Adrenal gland (tissue), 12 donors: ENCODE results near the gene ZNF550. TPM values are rescaled to one million over a fixed set of nuclear protein-coding genes. Genes with fewer than 3 reads are reported as not detected.

ENCODE experiments used
- polyA plus RNA-seq, 3 donors: library from polyadenylated mRNA; stranded (reverse); fragments of 200-250 nt in 2 of 3; fragments of 350-450 nt in 1 of 3; fragmentation: Illumina TruSeq in 1 of 3; extraction: RNeasy Lipid Tissue Mini Kit (QIAGEN cat#74804) in 1 of 3; gene quantifications; one replicate each; pipeline ENCODE4 v1.2.3, GENCODE V29; 2013 to 2014
- total RNA-seq, 9 donors: library from RNA; depleted of rRNA in 4 of 9; stranded (reverse); fragments of >200 nt in 4 of 9; fragments of 120-200 nt in 1 of 9; fragmentation: NEBNext Ultra II Directional in 1 of 9; extraction: Animal tissue kit (Norgen Biotek cat#: 25700) in 1 of 9; gene quantifications; one replicate each; pipeline versions ENCODE4 v1.1.0 to v1.2.4, GENCODE V29; 2013 to 2023
- donor health status: healthy with polysubstance abuse.
- donor health status: Bipolar disorder and iron deficiency.
- donor health status: DM: yes; HTN: yes; CAD: no.
- donor health status: DM: no; HTN: no; CAD: no.
- donor health status: DM: no; HTN: no; CAD: no.
- donor health status: DM: yes; HTN: yes; CAD: no.

ZNF550 gene
- total and polyA plus RNA-seq, 12 donors = 2.7 to 13.3 (median 6.9) TPM

Other genes with a start within 250 kb of the ZNF550 start
- gene ZNF543, start 239.4 kb downstream of the ZNF550 start, total RNA-seq = 10 to 100 TPM in 5 of 9 donors, 1 to 10 TPM in 4; 7.2 to 17.8 (median 10.4) TPM
- gene ZNF543, start 239.4 kb downstream of the ZNF550 start, polyA plus RNA-seq = 1 to 10 TPM; 1.1 to 2.4 (median 1.9) TPM
- gene ZNF304, start 208.6 kb downstream of the ZNF550 start, total RNA-seq = 10 to 100 TPM in 7 of 9 donors, 1 to 10 TPM in 2; 8.1 to 14.3 (median 12.4) TPM
- 1 to 10 TPM; 4.0 to 8.3 (median 5.2) TPM for gene ZNF304, start 208.6 kb downstream of the ZNF550 start, polyA plus RNA-seq
- gene TRAPPC2B, start 196.3 kb downstream of the ZNF550 start, total RNA-seq = 10 to 100 TPM; 12.6 to 42.5 (median 21.6) TPM
- 10 to 100 TPM; 24.9 to 72.8 (median 40.5) TPM for gene TRAPPC2B, start 196.3 kb downstream of the ZNF550 start, polyA plus RNA-seq
- 1 to 10 TPM; 1.1 to 9.8 (median 4.5) TPM for gene ZNF547, start 196.3 kb downstream of the ZNF550 start, total RNA-seq
- 10 to 100 TPM in 1 of 3 donors, 1 to 10 TPM in 2; 2.1 to 10.9 (median 5.3) TPM for gene ZNF547, start 196.3 kb downstream of the ZNF550 start, polyA plus RNA-seq
- gene ZNF548, start 170.0 kb downstream of the ZNF550 start, total RNA-seq = 10 to 100 TPM in 8 of 9 donors, 1 to 10 TPM in 1; 8.5 to 21.7 (median 17.3) TPM
- 10 to 100 TPM in 1 of 3 donors, 1 to 10 TPM in 2; 4.6 to 10.0 (median 8.1) TPM for gene ZNF548, start 170.0 kb downstream of the ZNF550 start, polyA plus RNA-seq
- 10 to 100 TPM in 5 of 9 donors, 1 to 10 TPM in 4; 3.6 to 16.5 (median 10.6) TPM for gene ZNF17, start 148.7 kb downstream of the ZNF550 start, total RNA-seq
- gene ZNF17, start 148.7 kb downstream of the ZNF550 start, polyA plus RNA-seq = 1 to 10 TPM; 2.8 to 5.5 (median 4.7) TPM
- 10 to 100 TPM in 5 of 9 donors, 1 to 10 TPM in 4; 3.0 to 26.3 (median 12.3) TPM for gene ZNF749, start 124.5 kb downstream of the ZNF550 start, total RNA-seq
- 10 to 100 TPM in 1 of 3 donors, 1 to 10 TPM in 2; 2.3 to 13.1 (median 2.5) TPM for gene ZNF749, start 124.5 kb downstream of the ZNF550 start, polyA plus RNA-seq
- gene VN1R1, start 102.7 kb downstream of the ZNF550 start, total RNA-seq = 1 to 10 TPM in 4 of 9 donors, under 1 TPM in 5; 0.26 to 3.0 (median 0.86) TPM
- 1 to 10 TPM in 1 of 3 donors, under 1 TPM in 1, not detected in 1; 0.40 to 1.2 TPM for gene VN1R1, start 102.7 kb downstream of the ZNF550 start, polyA plus RNA-seq
- gene ZNF772, start 82.3 kb downstream of the ZNF550 start, total RNA-seq = 10 to 100 TPM; 14.9 to 27.9 (median 19.4) TPM
- 1 to 10 TPM; 1.4 to 9.1 (median 2.9) TPM for gene ZNF772, start 82.3 kb downstream of the ZNF550 start, polyA plus RNA-seq
- gene ZNF419, start 72.1 kb downstream of the ZNF550 start, total RNA-seq = 10 to 100 TPM in 8 of 9 donors, 1 to 10 TPM in 1; 5.0 to 16.5 (median 14.0) TPM
- gene ZNF419, start 72.1 kb downstream of the ZNF550 start, polyA plus RNA-seq = 10 to 100 TPM in 2 of 3 donors, 1 to 10 TPM in 1; 9.0 to 13.0 (median 12.9) TPM
- 10 to 100 TPM in 8 of 9 donors, 1 to 10 TPM in 1; 9.0 to 21.9 (median 11.9) TPM for gene ZNF773, start 59.9 kb downstream of the ZNF550 start, total RNA-seq
- gene ZNF773, start 59.9 kb downstream of the ZNF550 start, polyA plus RNA-seq = 1 to 10 TPM; 3.1 to 9.1 (median 3.9) TPM
- gene ZNF549, start 32.5 kb downstream of the ZNF550 start, total RNA-seq = 1 to 10 TPM; 2.7 to 7.9 (median 5.9) TPM
- gene ZNF549, start 32.5 kb downstream of the ZNF550 start, polyA plus RNA-seq = 1 to 10 TPM; 2.8 to 5.1 (median 2.8) TPM
- gene ZNF416, start 19.0 kb upstream of the ZNF550 start, total RNA-seq = 1 to 10 TPM; 2.1 to 7.9 (median 5.8) TPM
- 1 to 10 TPM; 1.9 to 5.3 (median 2.3) TPM for gene ZNF416, start 19.0 kb upstream of the ZNF550 start, polyA plus RNA-seq
- gene ZIK1, start 24.3 kb upstream of the ZNF550 start, total RNA-seq = 10 to 100 TPM in 1 of 9 donors, 1 to 10 TPM in 8; 2.8 to 10.5 (median 5.5) TPM
- gene ZIK1, start 24.3 kb upstream of the ZNF550 start, polyA plus RNA-seq = 1 to 10 TPM; 1.5 to 4.0 (median 1.9) TPM
- 1 to 10 TPM; 1.2 to 5.5 (median 3.1) TPM for gene ZNF530, start 40.0 kb upstream of the ZNF550 start, total RNA-seq
- 1 to 10 TPM; 1.4 to 2.0 (median 1.9) TPM for gene ZNF530, start 40.0 kb upstream of the ZNF550 start, polyA plus RNA-seq
- 10 to 100 TPM; 11.6 to 25.2 (median 22.3) TPM for gene ZNF134, start 54.4 kb upstream of the ZNF550 start, total RNA-seq
- gene ZNF134, start 54.4 kb upstream of the ZNF550 start, polyA plus RNA-seq = 10 to 100 TPM in 1 of 3 donors, 1 to 10 TPM in 2; 3.2 to 13.6 (median 4.1) TPM
- 10 to 100 TPM; 11.1 to 38.7 (median 15.3) TPM for gene ZNF211, start 73.3 kb upstream of the ZNF550 start, total RNA-seq
- 10 to 100 TPM; 10.5 to 31.1 (median 21.6) TPM for gene ZNF211, start 73.3 kb upstream of the ZNF550 start, polyA plus RNA-seq
- under 1 TPM in 1 of 9 donors, not detected in 8; 0.14 TPM for gene ZSCAN4, start 109.1 kb upstream of the ZNF550 start, total RNA-seq
- under 1 TPM in 2 of 3 donors, not detected in 1; 0.07 to 0.16 TPM for gene ZSCAN4, start 109.1 kb upstream of the ZNF550 start, polyA plus RNA-seq
- gene ZNF551, start 122.1 kb upstream of the ZNF550 start, total RNA-seq = 10 to 100 TPM in 1 of 9 donors, 1 to 10 TPM in 8; 4.8 to 10.8 (median 7.3) TPM
- gene ZNF551, start 122.1 kb upstream of the ZNF550 start, polyA plus RNA-seq = 1 to 10 TPM in 1 of 3 donors, under 1 TPM in 2; 0.88 to 4.1 (median 0.91) TPM
- 10 to 100 TPM in 2 of 9 donors, 1 to 10 TPM in 7; 2.1 to 13.1 (median 7.2) TPM for gene ZNF154, start 149.3 kb upstream of the ZNF550 start, total RNA-seq
- 10 to 100 TPM in 1 of 3 donors, 1 to 10 TPM in 2; 5.1 to 11.7 (median 5.6) TPM for gene ZNF154, start 149.3 kb upstream of the ZNF550 start, polyA plus RNA-seq
- gene ZNF671, start 167.8 kb upstream of the ZNF550 start, total RNA-seq = 10 to 100 TPM in 5 of 9 donors, 1 to 10 TPM in 4; 8.8 to 22.6 (median 11.0) TPM
- 10 to 100 TPM in 1 of 3 donors, 1 to 10 TPM in 2; 8.6 to 13.0 (median 8.6) TPM for gene ZNF671, start 167.8 kb upstream of the ZNF550 start, polyA plus RNA-seq
- gene ZNF776, start 187.0 kb upstream of the ZNF550 start, total RNA-seq = 10 to 100 TPM in 8 of 9 donors, 1 to 10 TPM in 1; 9.9 to 26.3 (median 15.4) TPM
- 10 to 100 TPM in 1 of 3 donors, 1 to 10 TPM in 2; 2.2 to 13.9 (median 6.0) TPM for gene ZNF776, start 187.0 kb upstream of the ZNF550 start, polyA plus RNA-seq
- gene ZNF586, start 209.8 kb upstream of the ZNF550 start, total RNA-seq = 10 to 100 TPM in 8 of 9 donors, 1 to 10 TPM in 1; 5.1 to 19.0 (median 15.7) TPM
- 1 to 10 TPM; 3.6 to 7.0 (median 5.4) TPM for gene ZNF586, start 209.8 kb upstream of the ZNF550 start, polyA plus RNA-seq